ENCODE measurements around the gene CLCNKB.
"Not testable (repeated sequence)": the region's sequence is repeated elsewhere in the genome, so short reads cannot be mapped to it uniquely, and the experiment has no call there.

Gene CLCNKB

GRCh38 chr1:16054598-16055540 lies 11.3 kb downstream of the CLCNKB start:
- H3K27me3 ChIP-seq, result peaks cover 4% of the 10 kb centered on the region
- no peak overlapping the region for H3K27ac ChIP-seq
- no peaks in the 10 kb centered on the region for H3K9me3 ChIP-seq
- no peaks in the 10 kb centered on the region for H3K36me3 ChIP-seq
- H3K4me3 ChIP-seq (ENCODE audit: low read depth in 1 of 2, low read length in 1 of 2), result no peak overlapping the region
- no peaks in the 10 kb centered on the region for H3K4me1 ChIP-seq (ENCODE audit: control insufficient read depth in 1 of 2, insufficient read depth in 1 of 2, low read depth in 1 of 2, low read length in 1 of 2)
- TF ChIP-seq, protein P1, sequence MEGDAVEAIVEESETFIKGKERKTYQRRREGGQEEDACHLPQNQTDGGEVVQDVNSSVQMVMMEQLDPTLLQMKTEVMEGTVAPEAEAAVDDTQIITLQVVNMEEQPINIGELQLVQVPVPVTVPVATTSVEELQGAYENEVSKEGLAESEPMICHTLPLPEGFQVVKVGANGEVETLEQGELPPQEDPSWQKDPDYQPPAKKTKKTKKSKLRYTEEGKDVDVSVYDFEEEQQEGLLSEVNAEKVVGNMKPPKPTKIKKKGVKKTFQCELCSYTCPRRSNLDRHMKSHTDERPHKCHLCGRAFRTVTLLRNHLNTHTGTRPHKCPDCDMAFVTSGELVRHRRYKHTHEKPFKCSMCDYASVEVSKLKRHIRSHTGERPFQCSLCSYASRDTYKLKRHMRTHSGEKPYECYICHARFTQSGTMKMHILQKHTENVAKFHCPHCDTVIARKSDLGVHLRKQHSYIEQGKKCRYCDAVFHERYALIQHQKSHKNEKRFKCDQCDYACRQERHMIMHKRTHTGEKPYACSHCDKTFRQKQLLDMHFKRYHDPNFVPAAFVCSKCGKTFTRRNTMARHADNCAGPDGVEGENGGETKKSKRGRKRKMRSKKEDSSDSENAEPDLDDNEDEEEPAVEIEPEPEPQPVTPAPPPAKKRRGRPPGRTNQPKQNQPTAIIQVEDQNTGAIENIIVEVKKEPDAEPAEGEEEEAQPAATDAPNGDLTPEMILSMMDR (IDR thresholded peaks at IDR 0.05), result no peak

GRCh38 chr1:16055613-16056520 lies 12.3 kb downstream of the CLCNKB start:
- Histone ChIP-seq H3K4me1 (ENCODE audit: control insufficient read depth in 1 of 2, insufficient read depth in 1 of 2, low read depth in 1 of 2, low read length in 1 of 2) (no peaks in the 10 kb centered on the region), H3K27ac (no peak overlapping the region), H3K4me3 (ENCODE audit: low read depth in 1 of 2, low read length in 1 of 2) (no peak overlapping the region), H3K36me3 (no peaks in the 10 kb centered on the region), H3K27me3 (no peaks in the 10 kb centered on the region), H3K9me3 (no peaks in the 10 kb centered on the region)
- TF ChIP-seq, protein P1 (IDR thresholded peaks at IDR 0.05), result peak; percentile 63

GRCh38 chr1:16056521-16056912 lies 12.9 kb downstream of the CLCNKB start:
- not testable (repeated sequence) for H3K4me3 ChIP-seq (ENCODE audit: low read depth in 1 of 2, low read length in 1 of 2); H3K4me1 ChIP-seq (ENCODE audit: control insufficient read depth in 1 of 2, insufficient read depth in 1 of 2, low read depth in 1 of 2, low read length in 1 of 2); H3K27ac ChIP-seq; H3K9me3 ChIP-seq; H3K27me3 ChIP-seq; H3K36me3 ChIP-seq

DNA sequence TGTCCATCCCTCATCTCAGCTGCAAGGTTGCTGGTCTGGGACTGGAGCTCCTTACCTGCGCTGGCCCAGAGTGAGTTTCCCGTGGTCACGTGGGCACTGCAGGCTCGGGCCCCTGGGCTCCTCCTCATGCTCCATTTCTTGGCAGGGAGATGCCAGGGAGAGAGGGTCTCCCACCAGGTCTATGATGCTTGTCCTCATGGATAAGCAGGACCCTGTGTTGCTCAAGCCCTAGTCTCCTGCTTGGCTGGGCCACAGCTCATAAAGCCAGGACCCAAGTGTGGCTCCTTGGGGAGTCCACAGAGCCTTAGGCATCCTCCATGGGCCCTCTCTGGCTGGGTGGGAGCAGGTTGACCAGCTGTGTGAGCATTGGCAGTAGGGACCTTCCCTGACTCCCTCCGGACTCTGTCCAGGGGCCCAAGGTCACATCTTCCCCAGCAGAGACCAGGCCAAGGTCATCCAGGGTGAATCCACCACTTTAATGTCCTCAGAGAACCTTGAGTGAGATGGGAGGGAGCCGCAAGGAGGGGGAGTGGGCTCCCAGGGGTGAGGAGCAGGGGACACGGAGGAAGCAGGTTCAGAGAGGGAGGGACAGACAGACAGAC lies 13.8 kb downstream of the CLCNKB start:
- H3K27me3 ChIP-seq; H3K9me3 ChIP-seq; H3K36me3 ChIP-seq; H3K4me1 ChIP-seq (ENCODE audit: control insufficient read depth in 1 of 2, insufficient read depth in 1 of 2, low read depth in 1 of 2, low read length in 1 of 2); H3K4me3 ChIP-seq (ENCODE audit: low read depth in 1 of 2, low read length in 1 of 2); H3K27ac ChIP-seq: not testable (repeated sequence)

- H3K9me3 ChIP-seq; H3K27me3 ChIP-seq; H3K27ac ChIP-seq; H3K36me3 ChIP-seq; H3K4me3 ChIP-seq (ENCODE audit: low read depth in 1 of 2, low read length in 1 of 2); H3K4me1 ChIP-seq (ENCODE audit: control insufficient read depth in 1 of 2, insufficient read depth in 1 of 2, low read depth in 1 of 2, low read length in 1 of 2): not testable (repeated sequence)
Measured at GRCh38 chr1:16058394-16059120, 15.0 kb downstream of the CLCNKB start.

DNA sequence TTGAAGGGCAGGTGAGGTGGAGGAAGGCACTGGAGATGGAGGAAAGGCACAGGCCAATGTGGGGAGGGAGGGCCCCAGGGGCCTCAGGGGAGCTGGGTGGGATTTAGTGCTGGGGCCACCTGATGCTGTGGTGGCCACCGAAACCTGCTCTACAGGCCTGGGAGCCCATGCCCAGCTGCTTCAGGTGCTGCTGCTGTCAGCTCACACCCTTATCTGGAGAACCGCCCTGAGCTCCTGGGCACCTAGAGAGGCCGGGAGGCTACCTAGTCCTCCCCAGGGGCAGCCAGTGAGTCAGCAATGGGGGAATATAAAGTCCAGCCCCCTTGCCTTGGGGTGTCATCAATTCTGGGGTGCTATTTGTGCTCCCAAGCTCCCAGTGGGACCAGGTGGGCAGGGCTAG lies 17.7 kb downstream of the CLCNKB start:
- Histone ChIP-seq H3K27ac (no peak overlapping the region), H3K36me3 (no peaks in the 10 kb centered on the region), H3K9me3 (no peaks in the 10 kb centered on the region), H3K4me1 (ENCODE audit: control insufficient read depth in 1 of 2, insufficient read depth in 1 of 2, low read depth in 1 of 2, low read length in 1 of 2) (no peaks in the 10 kb centered on the region), H3K27me3 (peaks cover 32% of the 10 kb centered on the region), H3K4me3 (ENCODE audit: low read depth in 1 of 2, low read length in 1 of 2) (no peak overlapping the region)
- TF ChIP-seq, protein P1 (IDR thresholded peaks at IDR 0.05), result no peak

- peaks cover 38% of the 10 kb centered on the region for H3K27me3 ChIP-seq
- H3K36me3 ChIP-seq; H3K9me3 ChIP-seq; H3K4me1 ChIP-seq (ENCODE audit: control insufficient read depth in 1 of 2, insufficient read depth in 1 of 2, low read depth in 1 of 2, low read length in 1 of 2); H3K4me3 ChIP-seq (ENCODE audit: low read depth in 1 of 2, low read length in 1 of 2); H3K27ac ChIP-seq: not testable (repeated sequence)
Measured at GRCh38 chr1:16061989-16062686, 18.6 kb downstream of the CLCNKB start.

DNA sequence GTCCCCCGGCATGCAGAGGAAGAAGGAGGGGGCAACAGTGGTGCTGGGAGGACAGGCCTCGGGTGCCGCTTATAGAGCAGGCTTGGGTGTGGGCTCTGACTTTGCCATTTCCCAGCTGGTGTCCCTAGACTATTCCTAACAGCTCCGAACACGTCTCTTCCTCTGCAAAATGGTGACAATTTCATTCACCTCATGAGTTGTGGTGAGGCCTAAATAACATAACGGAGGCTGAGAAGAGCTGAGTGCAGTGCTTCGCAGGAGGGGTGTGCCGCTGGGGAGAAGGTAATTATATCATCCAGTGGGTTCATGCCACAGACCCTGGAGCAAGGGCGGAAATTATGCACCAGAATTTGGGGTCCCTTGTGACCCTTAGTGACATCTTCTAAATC lies 19.1 kb downstream of the CLCNKB start:
- not testable (repeated sequence) for H3K4me3 ChIP-seq (ENCODE audit: low read depth in 1 of 2, low read length in 1 of 2); H3K4me1 ChIP-seq (ENCODE audit: control insufficient read depth in 1 of 2, insufficient read depth in 1 of 2, low read depth in 1 of 2, low read length in 1 of 2); H3K9me3 ChIP-seq; H3K36me3 ChIP-seq; H3K27ac ChIP-seq
- peaks cover 41% of the 10 kb centered on the region for H3K27me3 ChIP-seq
